HG03280 (cell line): ENCODE measurements around the gene DEFB114.
"Not testable (repeated sequence)": the region's sequence is repeated elsewhere in the genome, so short reads cannot be mapped to it uniquely, and the experiment has no call there.

Experiments used
- ATAC-seq: cut with Tn5 transposase; IDR thresholded peaks from one replicate; pipeline ENCODE4 v1.9.1; 2021; ENCODE audit warnings: mild to moderate bottlenecking, moderate library complexity; ENCODE audit not compliant: unreplicated experiment

DEFB114 gene

GRCh38 chr6:49964064-49964463, at the start of gene DEFB114:
DEFB114 (minus strand) TSS chr6:49964164; CDS start chr6:49964105, 59 bp downstream.
- no peak for ATAC-seq

DNA sequence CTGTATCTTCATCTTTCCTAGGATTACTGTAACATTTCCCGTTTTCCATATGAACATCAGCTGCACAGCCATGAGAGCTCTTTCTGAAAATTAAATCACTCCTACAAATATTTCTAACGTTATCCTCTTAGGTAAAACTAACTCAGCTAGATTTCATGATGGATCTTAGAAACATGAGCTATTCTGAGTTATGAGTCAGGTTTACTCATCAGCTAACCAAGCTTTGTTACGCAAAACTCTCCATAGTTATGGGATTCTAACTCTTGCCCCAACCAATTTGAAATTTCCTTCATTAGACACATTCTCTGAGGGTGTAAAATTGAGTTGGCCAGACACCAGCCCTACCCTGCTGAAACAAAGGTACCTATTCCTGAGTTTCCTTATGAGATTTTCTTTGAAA, 43.9 kb upstream of the DEFB114 start:
- no peak for ATAC-seq

GRCh38 chr6:50003139-50003538, 39.2 kb upstream of the DEFB114 start:
- ATAC-seq: no peak

DNA sequence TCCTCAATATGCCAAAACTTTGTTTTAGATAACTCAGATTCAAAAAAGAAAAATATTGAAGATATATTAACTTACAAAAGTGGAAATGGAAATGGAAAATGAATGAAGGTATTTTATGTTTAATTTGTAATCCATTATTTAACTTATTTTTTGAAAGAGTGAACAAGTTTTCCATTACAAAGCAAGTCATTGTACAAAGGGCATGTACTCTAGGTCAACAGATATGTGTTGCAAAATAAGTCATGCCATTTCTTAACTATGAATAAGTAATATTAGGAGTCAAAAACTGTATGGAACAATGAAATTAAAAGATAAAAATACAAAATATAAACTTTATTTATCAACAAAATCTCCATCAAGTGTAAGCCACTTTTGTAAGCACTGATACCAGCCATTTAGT, 31.3 kb upstream of the DEFB114 start:
- ATAC-seq: no peak

DNA sequence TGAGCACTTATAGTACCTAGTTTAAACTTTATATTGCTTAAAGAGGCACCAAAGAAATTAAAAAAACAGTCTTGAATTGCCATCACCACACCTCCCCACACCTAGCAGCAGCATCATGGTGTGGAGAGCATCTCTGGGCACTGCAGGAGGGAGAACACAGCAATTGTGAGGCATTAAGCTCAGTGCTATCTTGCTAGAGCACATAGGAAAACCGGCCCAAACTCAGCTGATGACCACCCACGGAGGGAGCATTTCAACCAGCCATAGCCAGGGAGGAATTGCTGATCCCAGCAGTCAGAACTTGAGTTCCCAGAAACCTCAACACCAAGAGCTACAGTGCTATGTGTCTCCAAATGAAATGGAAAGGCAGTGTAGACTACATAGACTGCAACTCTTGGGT, 24.9 kb upstream of the DEFB114 start:
- ATAC-seq: no peak

- no peak for ATAC-seq
Observed at GRCh38 chr6:49987749-49988148, 23.8 kb upstream of the DEFB114 start.

DNA sequence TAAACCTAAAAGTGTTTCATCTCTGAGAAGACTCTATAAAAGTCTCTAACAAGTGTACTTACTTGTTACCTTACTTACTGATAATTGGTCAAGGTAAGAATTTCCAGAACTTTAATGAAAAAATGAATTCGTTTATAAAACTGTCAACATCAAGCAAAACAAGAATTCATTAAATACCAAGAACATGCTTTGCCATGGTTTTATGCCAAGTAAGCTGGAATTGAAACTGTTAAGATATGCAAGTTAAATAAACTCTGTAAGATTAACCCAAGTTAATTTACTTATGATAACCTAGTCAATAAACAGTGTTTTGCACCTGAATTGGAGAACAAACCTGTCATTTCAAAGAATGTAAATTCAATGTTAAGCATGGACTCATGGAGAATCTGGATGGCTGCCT, 22.6 kb upstream of the DEFB114 start:
- ATAC-seq: no peak

DNA sequence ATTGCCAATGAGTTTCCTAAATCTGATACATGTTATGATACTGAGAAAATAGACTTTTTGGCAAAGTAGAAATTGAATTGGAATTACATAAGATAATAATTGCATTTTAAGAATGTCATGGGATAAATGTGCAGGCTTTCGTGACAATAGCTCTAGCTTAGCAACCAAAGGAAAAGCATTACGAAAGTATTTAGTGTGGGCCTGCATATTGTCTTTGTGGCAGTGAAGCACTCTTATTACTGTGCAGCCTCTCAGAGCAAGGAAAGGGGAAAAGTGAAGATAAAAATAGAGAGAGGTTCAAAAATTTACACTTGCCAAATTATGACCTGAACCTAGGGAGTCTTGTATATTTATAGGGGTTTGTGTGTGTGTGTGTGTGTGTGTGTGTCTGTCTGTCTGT, 18.1 kb upstream of the DEFB114 start:
- no peak for ATAC-seq

GRCh38 chr6:49980898-49981297, 16.9 kb upstream of the DEFB114 start:
- peak; percentile 36 for ATAC-seq

DNA sequence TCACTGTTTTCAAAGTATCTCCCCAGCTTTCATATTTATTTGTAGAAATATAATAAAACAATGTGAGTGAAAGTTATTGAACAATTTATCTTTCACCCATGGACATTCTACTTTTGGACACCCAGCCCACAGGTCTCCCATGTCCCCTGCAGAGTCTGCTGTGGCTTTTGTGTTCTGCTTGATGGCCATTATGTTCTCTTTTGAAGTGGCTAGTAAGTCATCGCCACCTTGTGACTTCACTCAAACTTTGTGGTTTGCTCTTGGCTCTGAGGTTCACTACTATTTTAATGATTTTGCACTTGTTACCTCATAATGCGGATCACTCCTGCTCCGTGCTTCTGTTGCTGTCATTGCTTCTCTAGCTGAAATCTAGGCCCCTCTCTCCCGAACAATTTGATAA, 15.6 kb upstream of the DEFB114 start:
- ATAC-seq: peak; percentile 54

- peak; percentile 48 for ATAC-seq
Observed at GRCh38 chr6:49978332-49979226, 14.6 kb upstream of the DEFB114 start.

- no peak for ATAC-seq
Observed at GRCh38 chr6:49969605-49970004, 5.6 kb upstream of the DEFB114 start, which contains the start of gene DEFB113. DEFB113 (minus strand) TSS chr6:49969625; CDS start chr6:49969625, 0 bp downstream.

DNA sequence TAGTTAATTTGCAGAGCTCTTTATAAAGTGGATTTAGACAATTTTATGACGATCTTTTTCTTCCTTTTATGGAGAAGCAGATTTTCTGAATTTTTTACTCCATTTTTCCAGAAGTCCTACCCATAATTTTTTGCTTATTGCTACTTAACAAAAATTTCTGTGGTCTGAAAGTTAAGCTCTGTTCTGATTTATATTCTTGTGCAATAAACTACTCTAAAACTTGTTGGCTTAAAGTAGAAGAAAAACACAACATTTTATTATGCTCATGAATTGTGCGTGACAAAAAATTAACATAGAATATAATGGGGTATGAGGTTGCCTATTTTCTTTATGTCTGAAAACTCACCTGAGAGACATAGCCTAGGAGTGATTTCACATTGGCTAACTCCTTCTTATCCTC, 2.9 kb upstream of the DEFB114 start:
- no peak for ATAC-seq

GRCh38 chr6:49966334-49966733, 2.4 kb upstream of the DEFB114 start:
- ATAC-seq: no peak

DNA sequence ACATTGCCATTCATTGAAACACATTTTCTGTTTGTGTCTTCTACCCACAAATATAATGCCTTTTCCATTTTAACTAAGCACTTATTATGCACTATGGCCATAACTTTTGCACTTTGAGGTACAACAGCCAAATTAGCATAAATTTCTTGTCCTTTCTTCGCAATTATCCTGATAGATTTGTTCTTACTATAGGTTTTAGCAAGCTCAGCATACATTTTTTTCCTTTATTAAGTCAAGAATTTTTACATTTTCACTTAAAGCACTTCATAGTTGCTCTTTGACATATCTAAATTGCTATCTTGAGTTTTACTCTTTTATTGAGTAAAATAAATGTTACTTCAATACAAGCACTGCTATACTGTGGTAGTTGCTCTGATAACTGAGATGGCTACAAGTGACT, 5.8 kb downstream of the DEFB114 start:
- no peak for ATAC-seq

DNA sequence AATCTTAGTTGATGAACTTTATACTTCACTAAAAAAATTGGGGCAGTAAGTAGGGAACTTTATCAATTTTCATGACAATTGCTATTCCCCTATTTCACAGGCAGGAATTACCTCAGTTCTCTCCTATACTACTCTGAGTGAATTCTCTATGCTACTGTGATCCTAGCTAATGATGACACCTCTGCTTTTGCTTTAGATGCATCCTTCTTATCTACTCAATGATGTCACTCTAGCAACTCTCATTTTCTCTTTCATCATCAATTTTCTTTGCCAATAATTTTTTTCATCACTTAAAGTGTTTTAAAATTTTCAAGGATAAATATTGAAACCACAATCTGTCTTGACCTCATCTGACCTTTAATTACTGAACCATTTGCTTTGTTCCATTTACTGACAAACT, 8.1 kb downstream of the DEFB114 start:
- no peak for ATAC-seq

DNA sequence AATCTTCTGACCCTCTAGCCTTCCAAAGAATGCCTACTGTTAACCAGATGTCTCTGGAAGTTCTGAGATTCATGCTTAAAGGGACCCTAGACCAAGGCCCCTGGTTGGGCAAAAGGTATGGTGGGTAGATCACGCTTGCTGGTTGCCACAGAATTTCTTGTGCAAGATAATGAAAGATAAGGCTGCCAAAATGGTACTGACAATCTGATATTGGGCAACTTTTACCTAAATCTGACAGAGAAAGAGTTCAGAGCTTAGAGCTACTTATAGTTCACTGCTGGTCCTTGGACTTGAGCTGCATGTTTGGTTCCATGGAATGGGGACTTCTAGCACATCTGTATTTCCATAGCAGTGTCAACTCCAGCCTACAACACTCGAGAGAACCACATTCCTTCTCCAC, 12.0 kb downstream of the DEFB114 start:
- no peak for ATAC-seq

DNA sequence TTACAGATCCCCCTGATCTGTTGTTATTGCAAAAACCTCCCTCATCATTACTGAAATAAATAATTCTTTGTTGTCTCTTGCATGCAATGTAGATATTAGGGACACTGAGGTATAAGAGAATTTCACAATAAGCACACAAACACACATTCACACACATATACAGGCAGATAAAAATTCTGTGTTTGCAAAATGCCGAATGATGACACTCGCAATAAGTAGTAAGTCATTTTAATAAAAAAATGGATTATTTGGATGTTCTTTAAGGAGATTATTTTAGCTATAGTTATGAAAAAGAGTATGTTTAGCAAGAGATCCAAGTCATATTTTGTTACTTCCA, 13.6 kb downstream of the DEFB114 start:
- ATAC-seq: no peak

DNA sequence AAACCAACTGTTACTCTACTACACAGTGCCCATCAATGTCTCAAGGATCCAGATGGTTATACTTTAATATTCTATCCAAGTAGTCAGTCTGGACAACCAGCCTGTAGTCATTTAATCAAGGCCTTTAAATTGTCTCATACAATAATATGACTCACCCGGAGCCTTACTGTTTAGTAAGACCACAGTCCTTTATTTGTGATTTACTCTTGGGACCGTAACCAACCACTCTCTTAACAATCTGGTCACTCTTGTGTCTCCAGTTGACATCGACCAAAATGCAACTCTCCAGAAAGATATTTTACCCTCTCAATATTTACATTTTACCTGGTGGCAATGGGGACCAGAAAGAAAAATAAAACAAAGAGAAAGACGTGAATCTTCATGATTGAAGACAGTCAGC, 14.9 kb downstream of the DEFB114 start:
- no peak for ATAC-seq

- no peak for ATAC-seq
Observed at GRCh38 chr6:49946835-49947234, 17.1 kb downstream of the DEFB114 start.

DNA sequence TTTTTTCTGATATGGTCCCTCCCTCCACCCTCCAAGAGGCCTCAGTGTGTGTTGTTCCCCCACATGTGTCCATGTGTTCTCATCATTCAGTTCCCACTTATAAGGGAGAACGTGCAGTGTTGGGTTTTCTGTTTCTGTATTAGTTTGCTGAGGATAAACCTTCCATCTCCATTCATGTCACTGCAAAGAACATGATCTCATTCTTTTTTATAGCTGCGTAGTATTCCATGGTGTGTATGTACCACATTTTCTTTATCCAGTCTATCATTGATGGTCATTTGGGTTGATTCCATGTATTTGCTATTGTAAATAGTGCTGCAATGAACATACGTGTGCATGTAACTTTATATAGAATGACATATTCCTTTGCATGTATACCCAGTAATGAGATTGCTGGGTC, 19.9 kb downstream of the DEFB114 start:
- ATAC-seq: not testable (repeated sequence)

DNA sequence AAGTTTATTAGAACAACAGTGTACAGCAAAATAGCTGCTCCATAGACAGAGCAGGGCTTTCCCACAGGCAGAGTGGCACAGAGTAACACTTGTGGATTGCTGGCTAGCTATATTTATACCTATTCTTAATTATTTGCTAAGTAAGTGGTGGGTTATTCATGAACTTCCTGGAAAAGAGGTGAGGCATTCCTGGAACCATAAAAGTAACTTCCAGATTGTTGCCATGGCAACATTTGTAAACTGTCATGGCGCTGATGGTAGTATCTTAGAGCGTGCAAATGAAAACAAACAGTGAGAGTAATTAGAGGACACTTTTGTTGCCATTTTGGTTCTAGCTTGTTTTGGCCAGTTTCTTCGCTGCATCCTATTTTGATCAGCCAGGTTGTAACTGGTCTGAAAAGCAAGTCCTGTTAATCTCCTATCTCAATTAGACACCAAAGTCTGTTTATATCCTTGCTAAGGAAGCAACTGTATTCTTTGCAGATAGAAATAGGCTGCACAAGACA, 23.9 kb downstream of the DEFB114 start:
- ATAC-seq: no peak

GRCh38 chr6:49937811-49938210, 26.2 kb downstream of the DEFB114 start:
- no peak for ATAC-seq
